Measurements from ENCODE around the gene PRELID2.

Gene PRELID2

DNA sequence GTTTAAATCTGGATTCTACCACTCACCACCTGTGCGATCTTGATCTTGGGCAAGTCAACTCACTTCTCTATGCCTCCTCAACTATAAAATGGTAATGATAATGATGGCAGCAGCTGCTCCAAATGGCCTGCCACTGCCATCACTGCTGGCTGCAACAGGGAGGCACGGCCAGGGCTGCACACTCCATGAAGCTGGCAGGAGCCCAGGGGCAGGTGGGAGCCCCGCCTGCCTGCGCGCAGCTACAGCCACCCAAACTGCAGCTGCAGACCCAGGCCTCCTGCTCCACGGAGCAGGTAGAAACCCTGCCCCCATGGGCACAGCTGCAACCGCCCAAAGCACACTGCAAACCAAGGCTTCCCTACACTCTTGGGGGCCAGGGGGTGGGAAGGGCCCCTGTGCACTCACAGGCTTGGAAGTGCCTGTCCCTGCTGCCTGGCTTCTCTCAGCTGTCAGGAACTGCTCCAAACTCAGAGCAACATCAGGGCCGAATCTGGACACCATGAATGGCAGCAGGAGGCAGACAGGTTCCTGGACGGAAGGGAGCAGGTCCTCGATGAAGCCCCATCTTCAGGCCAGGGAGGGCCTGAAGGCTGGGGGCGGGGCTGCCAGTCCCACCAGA, 57.6 kb downstream of the PRELID2 start:
- no peak overlapping the region for H3K4me2 ChIP-seq (ENCODE audit: low read length)
- no peak overlapping the region for H3K27ac ChIP-seq (ENCODE audit: low read length)
- no peak overlapping the region for H3K4me3 ChIP-seq (ENCODE audit: low read length)
- H3K27me3 ChIP-seq (ENCODE audit: low read depth, low read length), result no peaks in the 10 kb centered on the region
- TF ChIP-seq EZH2phosphoT487 (IDR thresholded peaks at IDR 0.05; ENCODE audit: low read depth), result no peak
- TF ChIP-seq, protein P1, sequence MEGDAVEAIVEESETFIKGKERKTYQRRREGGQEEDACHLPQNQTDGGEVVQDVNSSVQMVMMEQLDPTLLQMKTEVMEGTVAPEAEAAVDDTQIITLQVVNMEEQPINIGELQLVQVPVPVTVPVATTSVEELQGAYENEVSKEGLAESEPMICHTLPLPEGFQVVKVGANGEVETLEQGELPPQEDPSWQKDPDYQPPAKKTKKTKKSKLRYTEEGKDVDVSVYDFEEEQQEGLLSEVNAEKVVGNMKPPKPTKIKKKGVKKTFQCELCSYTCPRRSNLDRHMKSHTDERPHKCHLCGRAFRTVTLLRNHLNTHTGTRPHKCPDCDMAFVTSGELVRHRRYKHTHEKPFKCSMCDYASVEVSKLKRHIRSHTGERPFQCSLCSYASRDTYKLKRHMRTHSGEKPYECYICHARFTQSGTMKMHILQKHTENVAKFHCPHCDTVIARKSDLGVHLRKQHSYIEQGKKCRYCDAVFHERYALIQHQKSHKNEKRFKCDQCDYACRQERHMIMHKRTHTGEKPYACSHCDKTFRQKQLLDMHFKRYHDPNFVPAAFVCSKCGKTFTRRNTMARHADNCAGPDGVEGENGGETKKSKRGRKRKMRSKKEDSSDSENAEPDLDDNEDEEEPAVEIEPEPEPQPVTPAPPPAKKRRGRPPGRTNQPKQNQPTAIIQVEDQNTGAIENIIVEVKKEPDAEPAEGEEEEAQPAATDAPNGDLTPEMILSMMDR (IDR thresholded peaks at IDR 0.05; ENCODE audit: low read depth, low read length), result no peak
- H3K36me3 ChIP-seq (replicated peaks; ENCODE audit: low read depth, low read length), result no peaks in the 10 kb centered on the region
- no peaks in the 10 kb centered on the region for H3K4me1 ChIP-seq (ENCODE audit: low read length)
- no peaks in the 10 kb centered on the region for H3K79me2 ChIP-seq (ENCODE audit: low read length)
- no peak overlapping the region for H2AFZ ChIP-seq (ENCODE audit: low read depth, low read length)
- H3K9me3 ChIP-seq (ENCODE audit: insufficient read depth, low read length), result no peaks in the 10 kb centered on the region
- no peaks in the 10 kb centered on the region for H4K20me1 ChIP-seq (ENCODE audit: insufficient read depth, low read length)
- H3K9ac ChIP-seq (ENCODE audit: low read length), result no peak overlapping the region

DNA sequence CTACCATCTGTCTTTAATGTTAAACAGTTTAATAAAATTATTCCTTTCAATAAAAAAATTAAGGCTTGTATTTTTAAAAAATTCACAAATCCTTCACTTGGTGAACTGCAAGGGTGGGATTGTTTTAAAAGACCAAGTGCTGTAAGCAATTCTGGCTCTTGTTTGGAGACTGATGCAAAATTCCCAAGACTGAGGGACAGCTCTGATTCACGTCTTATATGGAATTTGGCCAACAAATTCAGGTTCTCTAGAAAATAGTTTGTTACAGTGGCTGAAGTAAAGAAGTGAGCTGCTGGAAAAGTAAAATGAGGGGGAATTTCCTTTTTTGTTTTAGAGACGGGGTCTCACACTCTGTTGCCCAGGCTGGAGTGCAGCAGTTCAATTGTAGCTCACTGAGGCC, 58.3 kb downstream of the PRELID2 start:
- Histone ChIP-seq H2AFZ (ENCODE audit: low read depth, low read length) (no peak overlapping the region), H4K20me1 (ENCODE audit: insufficient read depth, low read length) (no peaks in the 10 kb centered on the region), H3K27ac (ENCODE audit: low read length) (no peak overlapping the region), H3K4me1 (ENCODE audit: low read length) (no peaks in the 10 kb centered on the region), H3K4me2 (ENCODE audit: low read length) (no peak overlapping the region), H3K36me3 (replicated peaks; ENCODE audit: low read depth, low read length) (no peaks in the 10 kb centered on the region), H3K9ac (ENCODE audit: low read length) (no peak overlapping the region), H3K9me3 (ENCODE audit: insufficient read depth, low read length) (no peaks in the 10 kb centered on the region), H3K79me2 (ENCODE audit: low read length) (no peaks in the 10 kb centered on the region), H3K27me3 (ENCODE audit: low read depth, low read length) (no peaks in the 10 kb centered on the region), H3K4me3 (ENCODE audit: low read length) (no peak overlapping the region)
- TF ChIP-seq EZH2phosphoT487 (IDR thresholded peaks at IDR 0.05; ENCODE audit: low read depth), result no peak
- TF ChIP-seq, protein P1 (IDR thresholded peaks at IDR 0.05; ENCODE audit: low read depth, low read length), result no peak

DNA sequence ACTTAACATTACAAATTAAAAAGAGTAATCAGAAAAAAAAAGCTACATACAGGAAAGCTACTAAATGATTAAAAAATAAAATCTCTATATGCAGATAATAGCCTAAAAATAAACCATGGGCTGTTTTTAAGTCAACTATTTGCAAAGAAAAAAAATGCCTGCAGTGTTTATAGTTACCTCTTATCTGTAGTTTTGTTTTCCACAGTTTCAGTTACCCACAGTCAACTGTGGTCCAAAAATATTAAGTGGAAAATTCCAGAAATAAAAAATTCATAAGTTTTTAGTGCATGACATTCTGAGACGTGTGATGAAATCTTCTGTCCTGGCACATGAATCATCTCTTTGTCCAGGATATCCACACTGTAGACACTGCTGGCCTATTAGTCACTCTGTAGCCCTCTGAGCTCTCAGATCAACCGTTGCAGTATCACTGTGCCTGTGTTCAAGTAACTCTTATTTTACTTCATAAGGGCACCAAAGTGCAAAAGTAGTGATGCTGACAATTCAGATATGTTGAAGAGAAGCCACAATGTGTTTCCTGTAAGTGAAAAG, 59.2 kb downstream of the PRELID2 start:
- H3K4me2 ChIP-seq (ENCODE audit: low read length), result no peak overlapping the region
- no peaks in the 10 kb centered on the region for H3K36me3 ChIP-seq (replicated peaks; ENCODE audit: low read depth, low read length)
- H3K27me3 ChIP-seq (ENCODE audit: low read depth, low read length), result no peaks in the 10 kb centered on the region
- no peak overlapping the region for H3K27ac ChIP-seq (ENCODE audit: low read length)
- H3K9me3 ChIP-seq (ENCODE audit: insufficient read depth, low read length), result no peaks in the 10 kb centered on the region
- no peaks in the 10 kb centered on the region for H3K4me1 ChIP-seq (ENCODE audit: low read length)
- TF ChIP-seq, protein P1 (IDR thresholded peaks at IDR 0.05; ENCODE audit: low read depth, low read length), result no peak
- TF ChIP-seq EZH2phosphoT487 (IDR thresholded peaks at IDR 0.05; ENCODE audit: low read depth), result no peak
- no peak overlapping the region for H2AFZ ChIP-seq (ENCODE audit: low read depth, low read length)
- no peak overlapping the region for H3K9ac ChIP-seq (ENCODE audit: low read length)
- H3K4me3 ChIP-seq (ENCODE audit: low read length), result no peak overlapping the region
- H4K20me1 ChIP-seq (ENCODE audit: insufficient read depth, low read length), result no peaks in the 10 kb centered on the region
- H3K79me2 ChIP-seq (ENCODE audit: low read length), result no peaks in the 10 kb centered on the region

DNA sequence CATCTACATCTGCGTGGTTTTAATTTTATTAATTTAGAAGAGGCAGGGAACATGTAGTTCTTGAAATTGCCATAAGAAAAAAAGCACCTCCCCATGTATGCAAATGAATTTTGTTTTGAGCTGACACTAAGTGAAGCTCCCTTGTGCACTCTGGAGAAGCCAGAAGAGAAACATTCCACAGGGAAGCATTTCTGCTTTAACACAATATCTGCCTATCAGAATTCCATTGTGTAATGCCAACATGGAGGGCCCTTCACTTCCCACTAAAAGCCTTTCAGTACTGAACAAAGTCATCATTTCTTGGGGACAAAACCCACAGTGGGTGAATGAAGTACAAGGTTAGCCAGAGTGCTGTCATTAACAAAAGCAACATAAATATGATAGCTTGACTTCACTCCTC, 59.7 kb downstream of the PRELID2 start:
- Histone ChIP-seq H3K36me3 (replicated peaks; ENCODE audit: low read depth, low read length) (no peaks in the 10 kb centered on the region), H3K4me3 (ENCODE audit: low read length) (no peak overlapping the region), H3K4me2 (ENCODE audit: low read length) (no peak overlapping the region), H4K20me1 (ENCODE audit: insufficient read depth, low read length) (no peaks in the 10 kb centered on the region), H3K79me2 (ENCODE audit: low read length) (no peaks in the 10 kb centered on the region), H2AFZ (ENCODE audit: low read depth, low read length) (no peak overlapping the region), H3K9me3 (ENCODE audit: insufficient read depth, low read length) (no peaks in the 10 kb centered on the region), H3K4me1 (ENCODE audit: low read length) (no peaks in the 10 kb centered on the region), H3K27me3 (ENCODE audit: low read depth, low read length) (no peaks in the 10 kb centered on the region), H3K27ac (ENCODE audit: low read length) (no peak overlapping the region), H3K9ac (ENCODE audit: low read length) (no peak overlapping the region)
- TF ChIP-seq, protein P1 (IDR thresholded peaks at IDR 0.05; ENCODE audit: low read depth, low read length), result no peak
- no peak for TF ChIP-seq EZH2phosphoT487 (IDR thresholded peaks at IDR 0.05; ENCODE audit: low read depth)

Measured in OCI-LY3 (cell line).